D721Med (cell line): ENCODE results near the gene DUSP22.

Source experiments
- DNase-seq: peaks from one replicate; pipeline ENCODE4 v3.0.0; 2011; ENCODE audit warnings: low spot score; ENCODE audit not compliant: insufficient read length
- FAIRE-seq: peaks from 2 replicates; lab custom pipeline; 2011; peaks lifted over from hg19 to GRCh38; lab: Jason Lieb, UNC
- CTCF ChIP-seq: IDR thresholded peaks from 2 replicates; pipeline ENCODE4 v1.5.1; 2012; ENCODE audit warnings: mild to moderate bottlenecking, control low read depth; ENCODE audit not compliant: insufficient read depth; ENCODE audit errors: missing control alignments

Gene DUSP22

DNA sequence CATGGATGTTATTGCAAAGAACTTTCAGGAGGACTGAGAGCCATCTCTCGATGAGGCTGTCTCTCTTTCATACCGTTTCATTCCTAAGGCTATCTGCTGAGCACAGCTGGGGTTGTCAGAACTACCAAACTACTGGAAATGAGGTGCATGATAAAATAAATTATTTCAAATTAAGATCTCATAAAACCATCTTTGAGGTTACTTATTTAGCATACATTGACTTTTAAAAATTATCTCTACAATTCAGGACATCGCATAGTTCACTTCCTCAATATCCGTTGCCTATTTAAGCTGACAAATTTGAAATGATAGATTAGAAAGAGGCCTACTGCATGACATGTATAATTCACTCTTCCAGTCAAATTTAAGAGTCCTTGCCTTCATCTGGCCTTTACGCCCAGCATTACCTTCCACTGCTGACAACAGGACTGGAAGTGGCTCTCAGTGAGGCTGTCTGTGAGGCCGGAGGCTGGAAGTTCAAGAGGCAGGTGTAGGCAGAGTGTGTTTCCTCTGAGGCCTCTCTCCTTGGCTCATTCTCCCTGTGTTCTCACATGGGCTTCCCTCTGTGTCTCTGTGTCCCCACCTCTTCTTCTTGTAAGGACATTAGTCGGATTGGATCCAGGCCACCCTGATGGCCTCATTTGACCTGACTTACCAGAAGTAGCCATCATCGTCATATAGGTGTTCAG lies 12.8 kb upstream of the DUSP22 start:
- no peak for DNase-seq
- TF ChIP-seq CTCF: no peak
- no peak for FAIRE-seq

DNA sequence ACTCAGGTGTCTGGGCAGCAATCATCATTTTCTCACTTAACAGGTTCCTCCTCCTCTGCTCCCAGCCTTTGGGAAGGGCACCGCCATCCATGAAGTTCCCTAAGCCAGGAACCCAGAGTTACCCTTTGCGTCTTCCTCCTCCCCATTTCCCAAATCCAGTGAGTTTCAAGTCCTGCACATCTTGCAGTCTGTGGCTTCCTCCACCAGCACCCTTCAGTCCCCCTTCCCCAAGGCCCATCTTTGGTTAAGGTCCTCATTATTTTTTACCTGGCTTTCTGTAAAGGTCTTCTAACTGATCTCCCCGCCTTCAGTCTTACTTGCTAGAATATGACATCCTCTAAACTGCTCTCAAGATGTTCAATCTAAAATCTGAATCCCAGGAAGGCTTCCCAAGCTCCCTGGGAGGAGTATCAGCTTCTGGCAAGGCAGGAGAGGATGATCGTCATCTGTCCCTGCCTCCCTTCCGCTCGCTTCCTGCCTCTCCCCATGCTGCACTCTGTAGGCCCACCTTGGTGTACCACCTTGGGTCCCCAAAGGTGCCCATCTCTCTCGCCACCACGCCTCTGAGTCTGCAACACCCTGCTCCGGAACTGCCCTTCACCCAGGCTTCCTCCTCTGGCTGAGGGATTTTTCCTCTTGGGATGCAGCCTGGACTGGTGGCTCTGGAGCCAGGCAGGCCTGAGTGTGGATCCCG lies 11.4 kb upstream of the DUSP22 start:
- no peak for TF ChIP-seq CTCF
- DNase-seq: no peak
- FAIRE-seq: no peak

DNA sequence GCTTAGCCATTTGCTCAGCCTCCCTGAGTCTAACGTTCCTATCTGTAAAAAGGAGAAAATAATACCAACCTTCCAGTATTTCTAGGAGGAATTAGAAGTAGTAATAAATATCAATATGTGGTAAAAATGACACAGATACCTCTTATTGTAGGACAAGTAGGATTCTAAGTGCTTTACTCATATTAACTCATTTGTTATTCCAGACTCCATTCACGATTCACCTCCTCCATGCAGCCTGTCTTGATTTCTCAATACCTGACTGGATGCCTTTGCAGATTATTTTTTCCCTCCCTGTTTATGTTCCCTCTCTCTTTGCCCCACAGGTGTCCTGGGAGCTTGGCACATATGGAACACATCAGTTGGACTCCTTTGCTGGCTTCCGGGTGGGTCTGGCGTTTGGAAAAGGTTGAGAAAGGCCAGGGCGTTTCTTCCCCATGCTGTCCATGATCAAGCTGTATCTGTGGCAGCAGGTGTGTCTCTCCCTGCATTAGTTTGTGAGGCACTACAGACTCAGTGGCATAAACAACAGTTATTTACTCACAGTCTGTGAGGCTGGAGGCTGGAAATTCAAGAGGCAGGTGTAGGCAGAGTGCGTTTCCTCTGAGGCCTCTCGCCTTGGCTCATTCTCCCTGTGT lies 10.7 kb upstream of the DUSP22 start:
- FAIRE-seq (no peak), DNase-seq (no peak)
- no peak for TF ChIP-seq CTCF

DNA sequence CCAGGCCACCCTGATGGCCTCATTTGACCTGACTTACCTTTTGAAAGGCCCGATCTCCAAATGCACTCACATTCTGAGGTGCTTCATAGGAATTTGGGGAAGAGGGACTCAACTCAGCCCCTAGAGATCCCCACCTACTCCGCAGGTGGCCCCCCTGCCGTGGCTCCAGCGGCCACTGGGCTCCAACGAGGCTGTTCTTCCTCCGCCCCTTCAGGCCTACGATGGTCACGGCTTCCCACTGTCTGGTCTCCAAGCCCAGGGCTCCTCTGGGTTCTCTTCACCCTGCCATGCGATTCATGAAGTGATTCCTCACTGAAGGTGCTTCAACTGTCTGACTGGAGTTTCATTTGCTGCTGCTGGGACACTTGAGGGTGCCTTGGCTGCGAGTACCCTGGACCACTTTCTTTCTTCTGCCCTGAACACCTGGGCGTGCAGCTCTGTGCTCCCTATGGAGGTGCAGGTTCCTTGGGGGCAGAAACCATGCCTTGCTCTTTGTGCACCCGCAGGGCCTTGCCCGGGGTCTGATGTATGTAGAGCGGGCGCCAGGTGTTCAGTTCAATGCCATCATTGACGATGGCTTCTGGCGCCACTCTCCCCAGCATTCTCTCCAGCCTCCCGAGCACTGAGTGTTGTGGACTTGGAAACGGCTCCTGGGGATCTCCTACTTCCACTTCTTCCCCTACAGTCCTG lies 10.0 kb upstream of the DUSP22 start:
- no peak for TF ChIP-seq CTCF
- FAIRE-seq (no peak), DNase-seq (no peak)

DNA sequence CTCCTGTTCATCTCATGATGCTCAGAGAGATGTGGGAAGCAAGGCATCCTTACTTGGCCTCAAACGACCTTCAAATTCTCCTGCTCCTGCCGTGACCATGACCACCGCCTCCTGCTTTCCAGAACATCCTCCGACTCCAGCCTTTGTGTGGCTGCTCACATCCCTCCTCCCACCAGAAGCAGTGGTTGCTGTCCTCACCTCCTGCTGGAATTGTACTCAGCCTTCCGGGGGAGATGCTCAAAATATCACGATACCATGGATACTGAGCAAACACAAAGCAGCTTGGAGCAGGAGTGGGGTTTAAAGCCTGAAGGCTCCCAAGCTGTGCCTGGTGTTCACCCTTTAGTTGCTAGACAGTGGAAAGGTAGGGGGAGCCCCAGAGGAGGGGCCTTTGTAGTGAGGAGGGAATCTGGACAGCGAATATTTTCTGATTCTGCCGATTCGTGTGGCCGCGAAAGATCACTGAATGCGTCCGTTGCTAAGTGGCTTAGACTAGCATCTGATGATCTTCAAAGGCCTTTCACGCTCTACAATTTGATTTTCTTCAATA lies 9.3 kb upstream of the DUSP22 start:
- no peak for TF ChIP-seq CTCF
- DNase-seq (no peak), FAIRE-seq (no peak)

DNA sequence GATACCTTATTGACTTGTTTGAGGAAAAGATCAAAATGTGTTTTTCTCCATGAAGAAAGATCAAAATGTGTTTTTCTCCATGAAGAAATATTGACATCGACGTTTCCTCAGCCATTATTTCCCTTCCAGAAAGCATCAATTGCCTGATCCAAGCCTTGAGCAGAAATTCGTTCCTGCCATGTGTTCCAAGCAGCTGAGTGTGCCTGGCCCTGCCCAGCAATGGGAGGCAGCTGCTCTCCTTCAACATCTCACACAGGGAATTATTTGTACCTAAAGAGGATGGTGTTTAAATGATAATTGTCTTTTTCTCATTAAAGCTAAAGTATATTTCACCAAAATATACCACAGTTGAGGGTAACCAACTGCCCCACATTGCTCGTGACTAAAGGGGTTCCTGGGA lies 7.8 kb upstream of the DUSP22 start:
- DNase-seq (no peak), FAIRE-seq (no peak)
- TF ChIP-seq CTCF: no peak
